DMS 273 treated with DMSO at 0.1 percent for 48 hours (cell line): ENCODE measurements around the gene IL1RAPL2.

Source experiments
- DNase-seq: peaks from one replicate; lab custom pipeline; 2025; lab: John Stamatoyannopoulos, UW

The IL1RAPL2 gene

GRCh38 chrX:105463473-105463872 lies 897.5 kb downstream of the IL1RAPL2 start:
- DNase-seq, result no peak

DNA sequence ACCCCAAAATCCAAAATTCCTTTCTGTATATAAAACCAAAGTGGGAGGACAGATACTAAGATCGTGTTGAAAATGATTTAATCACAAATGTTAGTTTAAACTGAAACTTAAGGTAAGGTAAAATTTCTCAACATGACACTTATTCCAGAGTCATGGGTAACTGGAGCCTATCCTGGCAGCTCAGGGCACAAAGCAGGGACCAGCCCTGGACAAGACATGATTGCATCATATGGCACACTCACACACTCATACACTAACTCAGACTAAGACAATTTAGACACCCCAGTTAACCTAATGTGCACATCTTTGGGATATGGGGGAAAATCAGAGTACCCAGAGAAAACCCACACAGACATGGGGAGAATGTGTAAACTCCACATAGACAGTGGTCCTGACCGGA lies 898.6 kb downstream of the IL1RAPL2 start:
- no peak for DNase-seq

DNA sequence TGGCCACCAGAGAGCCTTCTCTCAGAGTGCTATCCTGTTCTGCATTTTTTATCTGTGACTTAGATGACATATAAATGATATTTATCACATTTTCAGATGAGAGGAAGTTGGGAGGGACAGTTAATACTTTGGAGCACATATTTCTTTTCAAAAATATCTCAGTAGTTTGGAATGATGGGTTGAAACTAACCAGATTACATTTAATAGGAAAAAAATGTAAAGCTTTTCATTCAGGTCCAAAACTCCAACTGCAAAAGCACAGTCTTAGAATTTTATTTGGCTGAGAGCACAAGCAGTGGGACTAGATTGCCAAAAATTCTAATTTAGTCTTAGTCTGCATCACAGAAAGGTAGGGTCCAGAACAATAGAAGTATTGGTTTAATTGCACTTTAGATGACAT lies 902.7 kb downstream of the IL1RAPL2 start:
- DNase-seq, result no peak

- no peak for DNase-seq
These were observed 905.6 kb downstream of the IL1RAPL2 start for GRCh38 chrX:105471597-105471996.

- no peak for DNase-seq
These were observed 909.8 kb downstream of the IL1RAPL2 start for GRCh38 chrX:105475801-105476200.

DNA sequence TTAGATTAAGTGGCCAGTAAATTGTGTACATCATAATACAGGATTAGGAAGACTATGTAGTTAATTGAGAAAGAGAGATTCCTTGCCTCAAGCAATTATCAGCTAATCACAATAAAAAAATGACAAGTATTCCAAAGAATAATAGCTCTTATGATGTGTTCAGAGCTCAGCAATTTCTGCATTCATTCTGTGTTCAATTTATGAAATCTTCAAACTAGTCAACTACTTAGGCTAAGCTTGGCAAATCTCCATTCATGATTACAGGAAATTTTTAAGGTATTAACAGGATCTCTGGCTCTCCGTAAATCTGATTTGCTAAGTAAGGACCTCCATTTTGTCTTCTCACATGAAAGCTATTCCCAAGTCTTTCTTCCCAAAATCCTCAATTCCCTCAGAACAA lies 911.4 kb downstream of the IL1RAPL2 start:
- DNase-seq, result no peak

DNA sequence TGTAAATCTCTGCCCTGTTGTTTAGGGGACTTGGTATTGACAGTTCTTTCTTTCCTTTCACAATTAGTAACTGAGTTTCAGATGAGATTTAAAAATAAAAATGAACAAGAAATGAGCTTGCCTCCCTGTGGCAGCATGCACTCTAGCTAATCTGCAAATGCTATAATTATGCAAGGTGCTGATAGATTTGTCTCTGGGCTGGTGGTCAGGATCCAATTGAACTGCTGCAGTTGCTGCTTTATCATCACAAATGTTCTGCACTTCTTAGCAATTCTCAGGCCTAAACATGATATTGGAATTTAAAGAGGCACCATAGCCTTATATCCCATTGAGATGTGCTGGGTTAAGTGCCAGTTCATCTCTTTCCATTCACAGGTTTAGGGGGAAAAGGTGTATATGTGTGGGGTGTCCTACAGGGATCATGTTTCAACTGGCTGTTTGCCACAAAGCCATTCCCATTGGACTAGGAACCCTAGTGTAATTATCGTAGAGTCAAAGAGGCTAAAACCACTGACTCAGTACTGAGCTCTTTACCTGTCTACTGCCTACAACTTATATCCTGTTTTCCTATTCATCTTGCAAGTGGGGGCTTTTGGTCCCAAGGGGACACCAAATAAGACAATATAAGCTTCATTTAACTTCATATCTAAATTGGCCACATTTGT lies 914.8 kb downstream of the IL1RAPL2 start:
- no peak for DNase-seq

- DNase-seq, result no peak
These were observed 917.0 kb downstream of the IL1RAPL2 start for GRCh38 chrX:105483011-105483410.

DNA sequence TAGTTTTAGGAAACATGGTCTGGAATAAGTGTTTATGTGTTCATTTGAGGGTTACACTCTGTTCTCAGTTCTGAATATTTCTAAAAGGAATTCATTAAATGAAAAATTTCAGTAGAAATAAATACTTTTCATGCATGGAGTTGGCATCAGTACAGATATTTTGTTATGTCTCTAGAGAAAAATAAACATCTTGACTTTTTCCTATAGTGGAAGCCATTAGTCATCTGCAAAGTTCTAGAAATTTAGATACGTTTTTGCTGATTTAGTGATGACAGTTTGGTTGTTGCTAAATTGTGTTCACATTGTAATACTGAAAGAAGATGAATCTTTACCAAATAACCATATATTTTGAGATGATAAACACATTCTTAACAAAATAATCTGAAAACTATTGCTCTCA lies 922.7 kb downstream of the IL1RAPL2 start:
- DNase-seq, result no peak

DNA sequence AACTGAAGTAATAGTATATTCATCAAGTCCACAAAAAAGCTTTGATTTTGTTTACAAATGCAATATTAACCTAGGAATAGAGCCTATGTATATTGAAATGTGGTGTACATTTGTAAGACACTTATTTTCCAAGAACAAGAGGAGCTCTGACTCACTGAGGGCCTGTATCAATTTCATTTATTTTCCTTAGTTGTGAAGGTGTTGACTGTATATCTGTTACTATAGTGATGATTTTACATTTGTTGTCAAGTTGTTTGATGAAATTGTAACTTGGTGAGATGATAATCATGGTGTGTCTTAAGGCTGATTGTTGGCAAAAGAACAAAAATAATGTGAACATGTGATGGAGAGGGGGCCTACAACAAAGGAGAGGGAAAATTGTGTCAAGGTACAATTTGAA lies 929.4 kb downstream of the IL1RAPL2 start:
- DNase-seq, result no peak

DNA sequence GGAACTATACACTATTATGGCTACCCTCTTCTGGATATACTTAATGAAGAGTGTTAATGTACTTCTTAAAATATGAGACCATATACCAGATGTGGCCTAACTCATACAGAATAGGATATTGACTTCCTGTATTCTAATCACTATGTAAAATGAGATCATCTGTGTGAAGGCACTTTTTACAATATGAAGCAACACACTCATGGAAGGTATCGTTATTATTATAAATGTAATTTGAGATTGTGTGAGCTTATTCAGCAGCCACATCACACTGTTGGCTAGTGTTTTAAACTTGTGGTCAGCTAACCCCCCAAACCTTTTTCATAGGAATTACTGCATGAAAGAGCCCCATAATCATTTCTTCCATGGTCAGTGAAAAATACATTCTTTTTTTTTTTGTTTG lies 936.3 kb downstream of the IL1RAPL2 start:
- no peak for DNase-seq

DNA sequence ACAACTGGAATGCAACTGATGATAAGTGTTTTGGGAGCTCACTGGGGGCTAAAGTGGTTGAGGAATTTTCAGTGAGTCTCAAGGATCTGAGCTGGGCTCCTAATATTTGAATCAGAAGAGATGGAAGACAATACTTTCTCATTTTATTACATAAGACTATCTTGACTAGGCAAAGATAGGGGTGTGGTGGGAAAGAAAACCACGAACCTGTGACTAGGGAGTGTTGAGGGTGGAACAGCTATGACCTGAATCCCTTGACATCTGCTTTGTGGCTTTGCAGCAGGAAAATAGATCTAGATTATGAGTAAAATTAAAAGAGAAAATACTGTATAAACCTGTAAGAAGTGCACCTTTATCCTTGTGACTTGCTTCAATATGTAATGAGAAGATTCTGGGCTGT lies 949.6 kb downstream of the IL1RAPL2 start:
- DNase-seq, result no peak

DNA sequence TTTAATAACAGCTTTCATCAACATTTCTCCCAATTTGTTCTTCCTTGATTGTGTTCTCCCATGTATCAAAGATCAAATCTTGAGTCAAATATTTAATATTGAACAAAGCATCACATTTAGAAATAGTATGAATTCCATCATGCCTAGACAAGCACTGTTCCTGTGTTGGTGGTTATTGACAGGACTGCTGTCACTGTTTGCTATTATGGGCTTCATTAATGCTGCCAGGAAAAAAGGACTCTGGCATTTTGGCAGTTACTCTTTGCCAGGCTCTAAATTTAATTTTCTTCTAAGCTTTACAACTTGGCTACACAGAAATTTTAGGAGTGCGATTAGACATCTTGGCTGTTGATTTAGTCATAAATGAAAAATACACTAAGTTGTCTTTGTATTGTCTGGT lies 960.4 kb downstream of the IL1RAPL2 start:
- DNase-seq, result no peak

DNA sequence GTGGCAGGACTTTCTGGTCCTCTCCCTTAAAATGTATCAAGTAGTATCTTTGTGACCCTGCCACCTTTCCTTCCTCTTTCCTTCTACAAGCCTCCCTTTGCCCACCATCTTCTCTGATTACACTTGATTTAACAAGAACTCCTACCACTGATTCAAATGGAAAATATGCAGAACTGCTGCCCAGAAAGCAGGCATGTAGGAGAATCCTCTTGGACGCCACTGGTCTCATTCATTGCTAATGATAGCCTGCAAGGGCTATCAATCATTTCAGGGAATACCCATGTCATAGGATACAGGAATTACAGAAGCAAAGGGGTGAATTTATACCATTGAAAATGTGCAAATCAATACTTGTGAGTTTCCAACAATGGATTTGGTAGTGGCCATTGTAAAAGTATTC lies 961.8 kb downstream of the IL1RAPL2 start:
- DNase-seq, result no peak

DNA sequence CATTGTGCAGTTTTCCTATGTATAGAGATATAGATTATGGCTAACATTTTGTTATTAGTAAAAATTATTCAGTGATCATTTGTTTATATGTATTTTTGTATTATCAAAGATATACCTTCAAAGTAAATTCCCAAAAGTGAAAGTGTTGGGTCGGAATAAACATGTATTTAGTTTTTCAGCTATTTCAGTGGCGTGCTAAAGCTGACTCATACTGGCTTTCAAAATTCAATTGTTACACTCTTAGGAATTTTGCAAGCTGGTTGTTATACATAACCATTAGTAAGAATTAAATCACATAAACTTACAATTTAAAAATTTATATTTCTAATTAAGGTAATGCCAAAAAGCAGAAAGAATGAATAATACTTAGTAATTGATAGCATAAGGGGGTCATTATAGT lies 968.0 kb downstream of the IL1RAPL2 start:
- DNase-seq, result no peak

DNA sequence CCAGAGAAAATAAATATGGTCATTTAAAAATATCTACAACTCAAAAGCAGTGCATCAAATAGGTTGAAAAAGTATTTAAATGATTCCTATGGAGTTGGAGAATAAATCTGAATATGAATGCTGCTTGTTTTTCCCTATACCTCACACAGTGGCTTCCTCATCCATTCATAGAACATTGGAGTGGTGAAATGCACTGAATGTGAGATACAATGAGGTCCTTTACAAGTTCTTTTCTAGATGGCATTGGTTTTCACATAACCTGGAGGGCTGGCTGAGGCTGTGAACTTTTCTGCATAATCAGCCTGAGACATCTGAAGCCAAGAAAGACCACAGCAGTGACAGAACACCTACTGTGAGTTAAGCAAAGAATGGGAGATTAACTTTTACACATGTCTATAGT lies 977.3 kb downstream of the IL1RAPL2 start:
- no peak for DNase-seq

DNA sequence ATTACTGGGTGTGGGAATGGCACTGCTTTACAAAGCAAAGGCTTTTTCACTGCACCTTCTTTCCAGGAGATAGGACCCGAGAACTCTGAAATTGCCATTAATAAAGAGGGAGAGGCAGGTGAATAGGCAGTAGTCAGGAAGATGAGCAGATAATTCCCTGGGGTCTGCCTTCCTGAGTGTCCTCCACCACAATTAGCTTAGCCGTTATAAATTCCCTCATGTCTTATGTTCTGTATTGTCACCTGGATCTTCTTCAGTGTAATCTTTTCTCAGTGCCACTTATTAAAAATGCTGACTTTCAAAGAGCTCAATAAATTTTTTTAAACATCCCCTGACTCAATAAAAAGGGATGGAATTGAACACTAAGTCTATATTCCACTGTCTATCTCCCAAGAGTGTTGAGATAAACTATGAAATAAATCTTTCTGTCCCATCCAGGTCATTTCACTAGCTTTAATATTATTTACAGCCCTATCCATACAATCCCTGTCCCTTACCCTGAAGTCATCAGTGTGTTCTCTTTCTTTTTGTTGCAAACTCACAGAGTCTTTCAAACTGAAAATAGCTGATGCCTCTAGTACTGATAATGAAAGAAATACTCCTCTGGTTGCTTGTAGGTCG lies 984.2 kb downstream of the IL1RAPL2 start:
- DNase-seq, result no peak

DNA sequence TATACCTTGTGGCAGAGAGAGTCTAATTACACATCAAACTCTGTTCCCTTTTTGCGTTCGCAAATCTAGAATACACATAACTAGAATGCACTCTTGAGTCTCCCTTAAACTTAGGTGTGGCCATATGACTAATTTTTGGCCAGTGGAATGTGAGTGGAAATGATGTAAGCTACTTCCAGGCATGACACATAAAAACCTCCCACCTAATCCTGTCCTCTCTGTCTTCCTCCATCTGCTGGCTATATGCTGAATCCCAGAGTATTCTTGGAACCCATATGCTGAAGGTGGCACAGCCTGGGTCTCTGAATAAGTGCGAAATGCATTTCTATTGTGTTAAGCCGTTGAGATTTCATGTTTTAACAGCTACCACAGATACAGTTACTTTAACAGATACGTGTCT lies 986.4 kb downstream of the IL1RAPL2 start:
- no peak for DNase-seq

DNA sequence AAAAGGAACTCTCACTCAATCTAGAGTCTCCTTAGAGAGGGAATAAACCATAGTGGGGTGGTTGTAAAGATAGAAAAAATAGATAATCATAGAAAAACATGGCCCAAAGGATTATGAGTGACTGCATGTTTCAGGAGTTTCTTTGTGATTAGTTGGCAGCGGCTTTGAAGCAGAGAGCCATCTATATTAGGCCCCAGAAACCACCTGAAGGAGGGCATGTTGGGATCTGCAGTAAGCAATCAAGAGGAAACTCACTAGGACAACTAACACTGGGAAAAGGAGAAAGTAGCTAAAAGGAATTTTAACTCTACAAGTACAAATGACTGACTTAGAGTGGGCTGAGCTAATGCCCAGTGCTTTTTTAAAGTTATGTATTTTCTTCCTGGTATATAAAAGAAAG lies 987.1 kb downstream of the IL1RAPL2 start:
- DNase-seq, result no peak

DNA sequence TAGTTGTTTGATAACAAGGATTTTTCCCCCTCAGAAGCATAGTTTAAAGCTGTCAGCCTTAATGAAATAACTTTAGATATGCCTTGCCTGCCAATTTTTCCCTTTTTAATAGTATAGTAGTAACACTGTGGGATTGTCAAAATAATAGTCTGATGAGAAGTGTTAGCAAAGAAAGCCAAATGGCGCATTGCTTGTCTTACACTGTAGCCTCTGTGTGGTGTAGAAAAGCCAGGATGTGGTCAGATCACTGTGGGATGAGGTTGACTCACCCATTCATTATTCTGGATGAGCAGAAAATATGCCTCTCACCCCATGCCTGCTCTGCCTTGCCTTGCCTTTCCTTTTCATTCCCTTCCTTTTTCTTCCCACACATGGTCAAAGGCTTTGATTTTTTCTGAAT lies 998.5 kb downstream of the IL1RAPL2 start:
- no peak for DNase-seq

DNA sequence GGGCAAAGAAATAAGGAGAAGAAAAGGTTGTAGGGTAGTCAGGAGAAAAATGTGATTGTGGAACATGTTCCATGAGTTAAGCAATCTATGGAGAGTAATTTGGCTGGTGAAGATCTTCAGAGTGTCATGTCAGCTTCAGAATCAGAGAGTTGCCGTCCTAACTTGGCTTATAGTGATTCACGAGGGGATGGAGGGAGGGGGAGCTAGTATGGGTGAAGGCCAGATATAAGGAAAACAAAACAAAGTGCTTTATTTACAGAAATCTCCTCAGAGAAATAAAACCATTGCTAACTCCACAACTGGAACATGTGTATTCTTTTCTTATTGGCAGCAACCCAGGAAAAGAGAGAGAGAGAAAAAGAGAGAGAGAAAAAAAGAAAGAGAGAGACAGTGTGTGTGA lies 999.9 kb downstream of the IL1RAPL2 start:
- no peak for DNase-seq

DNA sequence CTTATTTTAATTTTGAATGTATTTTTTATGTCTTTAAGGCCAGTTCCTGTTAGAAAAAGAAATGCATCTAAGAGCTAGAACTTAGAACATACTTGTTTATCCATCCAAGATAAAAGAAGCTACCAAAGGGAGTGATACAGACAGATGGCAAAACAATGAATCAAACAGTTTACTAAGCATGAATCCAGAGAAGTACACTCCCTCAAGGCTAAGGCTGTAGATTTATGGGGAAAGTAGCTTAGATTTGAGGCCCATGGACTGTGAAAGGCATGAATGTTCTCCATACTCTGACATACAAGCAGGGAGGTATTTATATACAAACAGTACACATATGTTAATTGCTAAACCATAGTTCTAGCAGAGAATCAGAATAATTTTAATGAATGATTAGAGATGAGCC lies 1001.1 kb downstream of the IL1RAPL2 start:
- DNase-seq, result no peak

GRCh38 chrX:105608745-105609144 lies 1042.7 kb downstream of the IL1RAPL2 start:
- no peak for DNase-seq

DNA sequence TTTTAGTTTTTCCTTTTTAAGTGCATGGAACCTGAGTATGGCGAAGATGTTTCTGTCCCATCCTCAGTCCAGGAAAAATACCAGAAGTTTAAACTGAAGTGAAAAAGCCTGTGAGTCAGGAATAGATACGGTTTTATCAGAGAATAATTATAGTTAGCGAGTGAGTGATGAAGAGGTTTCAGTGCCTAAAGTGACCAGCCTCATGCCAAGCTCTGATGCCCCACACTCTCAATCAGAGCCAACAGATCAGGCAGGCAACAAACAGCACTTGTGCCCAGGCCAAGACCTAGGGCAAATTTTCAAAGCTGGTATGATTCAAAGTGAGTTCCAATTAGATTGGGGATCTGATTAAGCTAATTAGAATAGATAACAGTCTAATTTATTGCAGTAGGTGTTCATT lies 1043.5 kb downstream of the IL1RAPL2 start:
- no peak for DNase-seq
